SK-N-MC (cell line): ENCODE measurements around the gene SSTR4.

ENCODE experiments used
- EZH2 ChIP-seq: fragments of 200-600 bp; sonication (generic); IDR thresholded peaks from one replicate; pipeline ENCODE4 v1.6.1; 2017; ENCODE audit warnings: antibody characterized with exemption
- POLR2AphosphoS5 ChIP-seq: IDR thresholded peaks from 2 replicates; pipeline ENCODE4 v1.6.1; 2012; ENCODE audit warnings: mild to moderate bottlenecking, low read depth, low read length, borderline replicate concordance

DNA sequence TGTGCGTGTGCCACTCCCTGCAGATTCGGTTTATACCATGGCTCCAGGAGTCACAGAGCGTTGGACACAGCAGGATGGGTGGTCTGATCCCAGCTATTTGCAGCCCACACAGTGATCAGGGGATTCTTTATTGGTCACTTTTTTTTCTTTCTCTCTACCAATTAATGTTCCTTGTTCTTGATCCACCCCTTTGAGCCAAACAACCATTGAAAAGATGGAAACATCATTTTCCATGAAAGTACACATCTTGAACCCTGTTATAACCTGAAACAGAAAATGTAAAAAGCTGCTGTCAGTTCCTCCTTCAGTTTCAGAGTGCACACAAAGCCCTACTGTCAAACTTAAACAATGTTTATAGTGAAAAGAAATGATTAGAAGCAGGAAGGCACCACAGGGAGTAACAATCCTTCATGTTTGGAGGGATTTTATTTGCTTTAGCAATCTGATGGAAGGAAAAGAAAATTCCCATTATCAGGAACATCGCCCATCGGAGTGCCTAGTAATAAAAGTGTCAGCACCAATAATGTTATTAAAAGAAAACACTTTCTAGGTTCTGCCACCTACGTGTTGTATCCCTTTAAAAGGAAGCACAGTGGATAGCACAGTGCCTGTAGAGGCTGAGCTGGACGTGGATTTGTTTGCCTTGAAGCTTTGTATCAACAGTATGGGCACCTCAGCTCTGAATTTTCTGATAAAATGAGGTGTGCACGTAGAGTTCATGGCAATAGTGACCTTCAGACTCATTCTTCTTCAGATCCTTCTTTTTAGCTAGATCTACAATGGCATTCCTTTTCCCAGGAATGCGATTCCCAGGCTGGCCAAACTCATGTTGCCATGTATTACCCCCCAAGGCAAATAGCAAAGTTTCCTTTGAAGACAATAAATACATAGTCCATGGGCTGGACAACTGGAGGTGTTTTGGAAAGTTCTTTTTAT, 30.4 kb downstream of the SSTR4 start:
- TF ChIP-seq POLR2AphosphoS5: no peak
- no peak for TF ChIP-seq EZH2
